ENCODE data around the gene RALGPS1. TPM values are rescaled to one million over a fixed set of nuclear protein-coding genes. Genes with fewer than 3 reads are reported as not detected.

Gene RALGPS1
- total and polyA plus RNA-seq, 2 donors (not counting 1 experiment from before 2014, with no cell fraction given): 2.0 to 5.9 TPM

- Histone ChIP-seq H2AFZ (ENCODE audit: low read length) (no peak overlapping the region), H4K20me1 (ENCODE audit: control insufficient read depth, extremely low read depth, insufficient read depth, low read length) (no peaks in the 10 kb centered on the region), H3K9me3 (ENCODE audit: control insufficient read depth, insufficient read depth, low read depth, low read length) (no peaks in the 10 kb centered on the region), H3K27ac (ENCODE audit: insufficient read depth, low read length) (no peak overlapping the region), H3K27me3 (ENCODE audit: control insufficient read depth, insufficient read depth, low read length) (no peaks in the 10 kb centered on the region), H3K4me1 (ENCODE audit: control insufficient read depth, extremely low read depth, insufficient read depth, low read length) (peaks cover 30% of the 10 kb centered on the region), H3K4me2 (ENCODE audit: extremely low read depth, insufficient read depth, low read length) (no peak overlapping the region), H3K9ac (ENCODE audit: insufficient read depth, low read length) (no peak overlapping the region), H3K4me3 (replicated peaks in 1 of 4; ENCODE audit: control extremely low read depth in 1 of 4, insufficient read depth in 1 of 4, low read depth in 3 of 4, low read length in 4 of 4) (no peak overlapping the region), H3K36me3 (ENCODE audit: control insufficient read depth, insufficient read depth, low read length) (no peaks in the 10 kb centered on the region), H3K79me2 (ENCODE audit: control insufficient read depth, insufficient read depth, low read length) (no peaks in the 10 kb centered on the region)
- no peak for DNase-seq (ENCODE audit: low read depth in 2 of 2)
- TF ChIP-seq EZH2 (IDR thresholded peaks at IDR 0.05; ENCODE audit: low read length, missing control alignments) (no peak), CTCF (conservative IDR thresholded peaks at IDR 0.05 in 1 of 2, IDR thresholded peaks at IDR 0.05 in 1 of 2; ENCODE audit: low read depth in 1 of 2, low read length in 2 of 2) (no peak)
These were observed 275.0 kb downstream of the RALGPS1 start for GRCh38 chr9:127189628-127190027.

- Histone ChIP-seq H3K36me3 (ENCODE audit: control insufficient read depth, insufficient read depth, low read length) (no peaks in the 10 kb centered on the region), H4K20me1 (ENCODE audit: control insufficient read depth, extremely low read depth, insufficient read depth, low read length) (no peaks in the 10 kb centered on the region)
These were observed 278.2 kb downstream of the RALGPS1 start for GRCh38 chr9:127192744-127193143.

GRCh38 chr9:127193483-127193882 lies 278.9 kb downstream of the RALGPS1 start:
- no peak overlapping the region for H3K4me3 ChIP-seq (replicated peaks in 1 of 4; ENCODE audit: control extremely low read depth in 1 of 4, insufficient read depth in 1 of 4, low read depth in 3 of 4, low read length in 4 of 4)
- TF ChIP-seq EZH2 (IDR thresholded peaks at IDR 0.05; ENCODE audit: low read length, missing control alignments) (no peak), CTCF (conservative IDR thresholded peaks at IDR 0.05 in 1 of 2, IDR thresholded peaks at IDR 0.05 in 1 of 2; ENCODE audit: low read depth in 1 of 2, low read length in 2 of 2) (no peak)
- no peak for DNase-seq (ENCODE audit: low read depth in 2 of 2)
- no peaks in the 10 kb centered on the region for H4K20me1 ChIP-seq (ENCODE audit: control insufficient read depth, extremely low read depth, insufficient read depth, low read length)
- no peak overlapping the region for H2AFZ ChIP-seq (ENCODE audit: low read length)
- no peaks in the 10 kb centered on the region for H3K79me2 ChIP-seq (ENCODE audit: control insufficient read depth, insufficient read depth, low read length)
- peaks cover 5% of the 10 kb centered on the region for H3K4me1 ChIP-seq (ENCODE audit: control insufficient read depth, extremely low read depth, insufficient read depth, low read length)
- no peaks in the 10 kb centered on the region for H3K9me3 ChIP-seq (ENCODE audit: control insufficient read depth, insufficient read depth, low read depth, low read length)
- no peak overlapping the region for H3K27ac ChIP-seq (ENCODE audit: insufficient read depth, low read length)
- no peaks in the 10 kb centered on the region for H3K36me3 ChIP-seq (ENCODE audit: control insufficient read depth, insufficient read depth, low read length)
- no peak overlapping the region for H3K9ac ChIP-seq (ENCODE audit: insufficient read depth, low read length)
- no peak overlapping the region for H3K4me2 ChIP-seq (ENCODE audit: extremely low read depth, insufficient read depth, low read length)
- H3K27me3 ChIP-seq (ENCODE audit: control insufficient read depth, insufficient read depth, low read length): no peaks in the 10 kb centered on the region

More at GRCh38 chr9:127192744-127193143, 278.2 kb downstream of the RALGPS1 start:
- H3K79me2 ChIP-seq (ENCODE audit: control insufficient read depth, insufficient read depth, low read length): no peaks in the 10 kb centered on the region
- H3K9me3 ChIP-seq (ENCODE audit: control insufficient read depth, insufficient read depth, low read depth, low read length): no peaks in the 10 kb centered on the region
- H3K4me3 ChIP-seq (replicated peaks in 1 of 4; ENCODE audit: control extremely low read depth in 1 of 4, insufficient read depth in 1 of 4, low read depth in 3 of 4, low read length in 4 of 4): no peak overlapping the region
- TF ChIP-seq EZH2 (IDR thresholded peaks at IDR 0.05; ENCODE audit: low read length, missing control alignments) (no peak), CTCF (conservative IDR thresholded peaks at IDR 0.05 in 1 of 2, IDR thresholded peaks at IDR 0.05 in 1 of 2; ENCODE audit: low read depth in 1 of 2, low read length in 2 of 2) (no peak)
- peaks cover 8% of the 10 kb centered on the region for H3K4me1 ChIP-seq (ENCODE audit: control insufficient read depth, extremely low read depth, insufficient read depth, low read length)
- no peak overlapping the region for H3K9ac ChIP-seq (ENCODE audit: insufficient read depth, low read length)
- no peak overlapping the region for H3K4me2 ChIP-seq (ENCODE audit: extremely low read depth, insufficient read depth, low read length)
- DNase-seq (ENCODE audit: low read depth in 2 of 2): no peak
- H3K27me3 ChIP-seq (ENCODE audit: control insufficient read depth, insufficient read depth, low read length): no peaks in the 10 kb centered on the region
- H2AFZ ChIP-seq (ENCODE audit: low read length): no peak overlapping the region
- no peak overlapping the region for H3K27ac ChIP-seq (ENCODE audit: insufficient read depth, low read length)

All from fibroblast of lung (primary cell).